HepG2 (cell line): Measurements from ENCODE around the gene CRLF1. TPM values are rescaled to one million over a fixed set of nuclear protein-coding genes. Genes with fewer than 3 reads are reported as not detected.

Experiments used
- AKAP8 ChIP-seq: sonication (generic); formaldehyde crosslinking; IDR thresholded peaks from 2 replicates; pipeline ENCODE4 v1.5.1; 2020; ENCODE audit warnings: mild to moderate bottlenecking, missing genetic modification reagents
- KDM2A ChIP-seq: sonication (generic); formaldehyde crosslinking; IDR thresholded peaks from 2 replicates; pipeline ENCODE4 v1.4.0; 2020; ENCODE audit warnings: low read depth, missing genetic modification reagents, borderline replicate concordance
- MXI1 ChIP-seq: IDR thresholded peaks from 3 replicates; pipeline ENCODE4 v1.6.1; 2012; ENCODE audit warnings: low read depth, low read length, inconsistent platforms, borderline replicate concordance
- NRL ChIP-seq: sonication (generic); formaldehyde crosslinking; IDR thresholded peaks from 2 replicates; pipeline ENCODE4 v1.5.0; 2020; ENCODE audit warnings: missing genetic modification reagents, mild to moderate bottlenecking, moderate library complexity, borderline replicate concordance
- POLR2A ChIP-seq, 2 experiments: IDR thresholded peaks; 2 replicates each; pipeline ENCODE4 v1.6.1; 2011; ENCODE audit warnings: low read depth in 2 of 2, low read length in 2 of 2, mild to moderate bottlenecking in 1 of 2, moderate library complexity in 1 of 2; ENCODE audit not compliant: insufficient read depth in 1 of 2
- REXO4 ChIP-seq: sonication (generic); formaldehyde crosslinking; IDR thresholded peaks from 2 replicates; pipeline ENCODE4 v1.8.0; 2022; ENCODE audit warnings: missing genetic modification reagents, mild to moderate bottlenecking, borderline replicate concordance
- SALL2 ChIP-seq: sonication (generic); formaldehyde crosslinking; IDR thresholded peaks from 2 replicates; pipeline ENCODE4 v1.8.1; 2023; ENCODE audit warnings: mild to moderate bottlenecking, missing genetic modification reagents, inconsistent platforms
- SAP130 ChIP-seq: IDR thresholded peaks from 2 replicates; pipeline ENCODE4 v1.6.1; 2016; ENCODE audit warnings: low read depth
- SKI ChIP-seq: fragments of 450-650 bp; IDR thresholded peaks from one replicate; pipeline ENCODE4 v1.6.1; 2018; ENCODE audit warnings: mild to moderate bottlenecking; ENCODE audit not compliant: partially characterized antibody
- TBL1XR1 ChIP-seq: fragments of 150-350 bp; IDR thresholded peaks from 2 replicates; pipeline ENCODE4 v1.6.1; 2014; ENCODE audit warnings: borderline replicate concordance, low read length; ENCODE audit not compliant: partially characterized antibody
- TCF7L2 ChIP-seq: IDR thresholded peaks from 2 replicates; pipeline ENCODE4 v1.6.1; 2011; ENCODE audit warnings: mild to moderate bottlenecking, low read depth, low read length, moderate library complexity
- TP53 ChIP-seq: sonication (generic); formaldehyde crosslinking; conservative IDR thresholded peaks from 2 replicates; pipeline ENCODE4 v1.4.0; 2020; ENCODE audit warnings: missing genetic modification reagents
- ZFYVE20 ChIP-seq: sonication (generic); formaldehyde crosslinking; IDR thresholded peaks from 2 replicates; pipeline ENCODE4 v1.8.0; 2023; ENCODE audit warnings: low read depth, mild to moderate bottlenecking, moderate library complexity, missing genetic modification reagents, borderline replicate concordance
- ZNF430 ChIP-seq: sonication (generic); formaldehyde crosslinking; IDR thresholded peaks from 2 replicates; pipeline ENCODE4 v1.9.0; 2021; ENCODE audit warnings: mild to moderate bottlenecking, missing genetic modification reagents
- ZNF607 ChIP-seq: sonication (generic); formaldehyde crosslinking; IDR thresholded peaks from 2 replicates; pipeline ENCODE4 v1.5.1; 2020; ENCODE audit warnings: missing genetic modification reagents, mild to moderate bottlenecking, borderline replicate concordance
- ZNF781 ChIP-seq: sonication (generic); formaldehyde crosslinking; IDR thresholded peaks from 2 replicates; pipeline ENCODE4 v1.5.1; 2020; ENCODE audit warnings: borderline replicate concordance, mild to moderate bottlenecking, missing genetic modification reagents; ENCODE audit errors: not compliant biosample characterization
- polyA plus RNA-seq, 8 experiments: library from polyadenylated mRNA; depleted of rRNA in 3 of 8; stranded (reverse) in 7 of 8; unstranded in 1 of 8; fragments of >200 nt; fragmentation: Illumina TruSeq in 4 of 8; extraction: Trizol in 4 of 8; gene quantifications; 2 replicates each; pipeline versions ENCODE4 v1.2.1 to v1.2.3, GENCODE V29; 2011 to 2016; ENCODE audit warnings: low read depth in 4 of 8, missing spikeins in 1 of 8, mixed read lengths in 1 of 8; ENCODE audit not compliant: insufficient read depth in 1 of 8
- total RNA-seq, 5 experiments: library from RNA; depleted of rRNA; stranded (reverse); fragments of >200 nt; fragmentation: Illumina TruSeq; extraction: Trizol; gene quantifications; 2 replicates each; pipeline ENCODE4 v1.2.3, GENCODE V29; 2016; ENCODE audit warnings: low read depth in 1 of 5
- TF ChIP-seq, protein P1 (sequence below): sonication (generic); formaldehyde crosslinking; IDR thresholded peaks from 2 replicates; pipeline ENCODE4 v1.4.0; 2020; ENCODE audit warnings: mild to moderate bottlenecking, missing genetic modification reagents
- TF ChIP-seq, protein P2 (sequence below): sonication (generic); formaldehyde crosslinking; IDR thresholded peaks from 2 replicates; pipeline ENCODE4 v1.8.1; 2023; ENCODE audit warnings: missing genetic modification reagents, inconsistent platforms, borderline replicate concordance
- TF ChIP-seq, protein P3 (sequence below): sonication (generic); formaldehyde crosslinking; IDR thresholded peaks from 2 replicates; pipeline ENCODE4 v1.9.0; 2021; ENCODE audit warnings: mild to moderate bottlenecking, missing genetic modification reagents

CRLF1 gene
- total and polyA plus RNA-seq, 2 of the 13 experiments (the other 11 are each of a cell fraction or from before 2014, with no cell fraction given): 217 to 296 TPM

DNA sequence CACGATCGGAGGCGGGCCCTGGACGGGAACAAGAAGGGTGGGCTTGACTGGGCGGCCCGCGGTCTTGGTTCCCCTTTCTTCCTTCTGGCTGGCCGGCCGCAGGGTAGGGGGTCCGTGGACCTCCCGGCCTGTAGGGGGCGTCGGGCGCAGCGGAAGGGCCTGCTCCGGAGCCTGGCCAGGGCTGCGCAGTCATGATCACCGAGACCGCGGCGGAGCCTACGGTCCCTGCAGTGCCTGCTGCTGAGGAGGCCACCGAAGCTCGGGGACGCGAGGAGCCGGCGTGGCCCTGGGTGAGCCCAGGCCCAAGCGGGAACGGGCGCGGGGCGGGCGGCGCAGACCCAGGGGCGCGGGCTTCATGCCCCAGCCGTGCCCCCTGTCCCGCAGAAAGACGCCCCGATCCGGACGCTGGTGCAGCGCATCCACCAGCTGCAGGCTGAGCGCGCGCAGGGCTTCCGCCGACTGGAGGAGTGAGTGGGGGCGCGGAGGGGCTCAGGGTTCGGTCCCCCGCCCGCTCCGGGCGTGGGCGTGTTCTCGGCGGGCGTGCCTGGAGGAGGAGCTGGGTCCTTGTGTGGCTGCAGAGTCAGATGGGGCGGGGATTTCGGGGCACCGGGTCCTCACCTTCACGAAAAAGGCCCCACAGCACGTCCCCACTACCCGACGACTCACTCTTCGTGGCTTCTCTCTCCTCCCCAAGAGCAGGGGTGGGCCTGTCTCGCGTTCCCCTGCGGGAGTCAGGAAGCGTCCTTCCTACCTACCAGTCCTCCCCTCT, 17.8 kb downstream of the CRLF1 start, which contains the start of gene REX1BD (continued):
- TF ChIP-seq, protein P1, sequence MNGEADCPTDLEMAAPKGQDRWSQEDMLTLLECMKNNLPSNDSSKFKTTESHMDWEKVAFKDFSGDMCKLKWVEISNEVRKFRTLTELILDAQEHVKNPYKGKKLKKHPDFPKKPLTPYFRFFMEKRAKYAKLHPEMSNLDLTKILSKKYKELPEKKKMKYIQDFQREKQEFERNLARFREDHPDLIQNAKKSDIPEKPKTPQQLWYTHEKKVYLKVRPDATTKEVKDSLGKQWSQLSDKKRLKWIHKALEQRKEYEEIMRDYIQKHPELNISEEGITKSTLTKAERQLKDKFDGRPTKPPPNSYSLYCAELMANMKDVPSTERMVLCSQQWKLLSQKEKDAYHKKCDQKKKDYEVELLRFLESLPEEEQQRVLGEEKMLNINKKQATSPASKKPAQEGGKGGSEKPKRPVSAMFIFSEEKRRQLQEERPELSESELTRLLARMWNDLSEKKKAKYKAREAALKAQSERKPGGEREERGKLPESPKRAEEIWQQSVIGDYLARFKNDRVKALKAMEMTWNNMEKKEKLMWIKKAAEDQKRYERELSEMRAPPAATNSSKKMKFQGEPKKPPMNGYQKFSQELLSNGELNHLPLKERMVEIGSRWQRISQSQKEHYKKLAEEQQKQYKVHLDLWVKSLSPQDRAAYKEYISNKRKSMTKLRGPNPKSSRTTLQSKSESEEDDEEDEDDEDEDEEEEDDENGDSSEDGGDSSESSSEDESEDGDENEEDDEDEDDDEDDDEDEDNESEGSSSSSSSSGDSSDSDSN (CRISPR knock-in tag): peak; percentile 78
- TF ChIP-seq SALL2: peak; percentile 25; the same call in 1 of the 2 replicates
- no peak for TF ChIP-seq TCF7L2
- peak; percentile 83 for TF ChIP-seq SAP130 (CRISPR knock-in tag)
- peak; percentile 92 for TF ChIP-seq KDM2A (CRISPR knock-in tag)
- TF ChIP-seq REXO4 (CRISPR knock-in tag): no peak
- TF ChIP-seq TBL1XR1: no peak
- peak; percentile 75 to 98 for TF ChIP-seq POLR2A (IDR thresholded peaks at IDR 0.05; ENCODE audit: insufficient read depth in 1 of 2, low read depth in 2 of 2, low read length in 2 of 2)
- 0 out of 2 replicates have a peak, but pooled peaks have one; percentile 41 for TF ChIP-seq AKAP8
- no peak; the same call in 1 of the 2 replicates for TF ChIP-seq ZNF430 (CRISPR knock-in tag)
- TF ChIP-seq, protein P2, sequence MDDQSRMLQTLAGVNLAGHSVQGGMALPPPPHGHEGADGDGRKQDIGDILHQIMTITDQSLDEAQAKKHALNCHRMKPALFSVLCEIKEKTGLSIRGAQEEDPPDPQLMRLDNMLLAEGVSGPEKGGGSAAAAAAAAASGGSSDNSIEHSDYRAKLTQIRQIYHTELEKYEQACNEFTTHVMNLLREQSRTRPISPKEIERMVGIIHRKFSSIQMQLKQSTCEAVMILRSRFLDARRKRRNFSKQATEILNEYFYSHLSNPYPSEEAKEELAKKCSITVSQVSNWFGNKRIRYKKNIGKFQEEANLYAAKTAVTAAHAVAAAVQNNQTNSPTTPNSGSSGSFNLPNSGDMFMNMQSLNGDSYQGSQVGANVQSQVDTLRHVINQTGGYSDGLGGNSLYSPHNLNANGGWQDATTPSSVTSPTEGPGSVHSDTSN (CRISPR knock-in tag): no peak
- peak; percentile 49; the same call in 1 of the 3 replicates for TF ChIP-seq MXI1
- no peak; the same call in 1 of the 2 replicates for TF ChIP-seq NRL (CRISPR knock-in tag)
- 0 out of 2 replicates have a peak, but pooled peaks have one; percentile 38 for TF ChIP-seq ZNF607
- TF ChIP-seq ZNF781 (CRISPR knock-in tag): peak; percentile 34
- 0 out of 2 replicates have a peak, but pooled peaks have one; percentile 49 for TF ChIP-seq ZFYVE20 (CRISPR knock-in tag)
- TF ChIP-seq, protein P3, sequence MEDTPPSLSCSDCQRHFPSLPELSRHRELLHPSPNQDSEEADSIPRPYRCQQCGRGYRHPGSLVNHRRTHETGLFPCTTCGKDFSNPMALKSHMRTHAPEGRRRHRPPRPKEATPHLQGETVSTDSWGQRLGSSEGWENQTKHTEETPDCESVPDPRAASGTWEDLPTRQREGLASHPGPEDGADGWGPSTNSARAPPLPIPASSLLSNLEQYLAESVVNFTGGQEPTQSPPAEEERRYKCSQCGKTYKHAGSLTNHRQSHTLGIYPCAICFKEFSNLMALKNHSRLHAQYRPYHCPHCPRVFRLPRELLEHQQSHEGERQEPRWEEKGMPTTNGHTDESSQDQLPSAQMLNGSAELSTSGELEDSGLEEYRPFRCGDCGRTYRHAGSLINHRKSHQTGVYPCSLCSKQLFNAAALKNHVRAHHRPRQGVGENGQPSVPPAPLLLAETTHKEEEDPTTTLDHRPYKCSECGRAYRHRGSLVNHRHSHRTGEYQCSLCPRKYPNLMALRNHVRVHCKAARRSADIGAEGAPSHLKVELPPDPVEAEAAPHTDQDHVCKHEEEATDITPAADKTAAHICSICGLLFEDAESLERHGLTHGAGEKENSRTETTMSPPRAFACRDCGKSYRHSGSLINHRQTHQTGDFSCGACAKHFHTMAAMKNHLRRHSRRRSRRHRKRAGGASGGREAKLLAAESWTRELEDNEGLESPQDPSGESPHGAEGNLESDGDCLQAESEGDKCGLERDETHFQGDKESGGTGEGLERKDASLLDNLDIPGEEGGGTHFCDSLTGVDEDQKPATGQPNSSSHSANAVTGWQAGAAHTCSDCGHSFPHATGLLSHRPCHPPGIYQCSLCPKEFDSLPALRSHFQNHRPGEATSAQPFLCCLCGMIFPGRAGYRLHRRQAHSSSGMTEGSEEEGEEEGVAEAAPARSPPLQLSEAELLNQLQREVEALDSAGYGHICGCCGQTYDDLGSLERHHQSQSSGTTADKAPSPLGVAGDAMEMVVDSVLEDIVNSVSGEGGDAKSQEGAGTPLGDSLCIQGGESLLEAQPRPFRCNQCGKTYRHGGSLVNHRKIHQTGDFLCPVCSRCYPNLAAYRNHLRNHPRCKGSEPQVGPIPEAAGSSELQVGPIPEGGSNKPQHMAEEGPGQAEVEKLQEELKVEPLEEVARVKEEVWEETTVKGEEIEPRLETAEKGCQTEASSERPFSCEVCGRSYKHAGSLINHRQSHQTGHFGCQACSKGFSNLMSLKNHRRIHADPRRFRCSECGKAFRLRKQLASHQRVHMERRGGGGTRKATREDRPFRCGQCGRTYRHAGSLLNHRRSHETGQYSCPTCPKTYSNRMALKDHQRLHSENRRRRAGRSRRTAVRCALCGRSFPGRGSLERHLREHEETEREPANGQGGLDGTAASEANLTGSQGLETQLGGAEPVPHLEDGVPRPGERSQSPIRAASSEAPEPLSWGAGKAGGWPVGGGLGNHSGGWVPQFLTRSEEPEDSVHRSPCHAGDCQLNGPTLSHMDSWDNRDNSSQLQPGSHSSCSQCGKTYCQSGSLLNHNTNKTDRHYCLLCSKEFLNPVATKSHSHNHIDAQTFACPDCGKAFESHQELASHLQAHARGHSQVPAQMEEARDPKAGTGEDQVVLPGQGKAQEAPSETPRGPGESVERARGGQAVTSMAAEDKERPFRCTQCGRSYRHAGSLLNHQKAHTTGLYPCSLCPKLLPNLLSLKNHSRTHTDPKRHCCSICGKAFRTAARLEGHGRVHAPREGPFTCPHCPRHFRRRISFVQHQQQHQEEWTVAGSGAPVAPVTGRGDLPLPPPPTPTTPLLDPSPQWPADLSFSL (CRISPR knock-in tag): no peak
- no peak for TF ChIP-seq TP53 (CRISPR knock-in tag)
- peak; percentile 40 for TF ChIP-seq SKI
